Activated naive CD4-positive, alpha-beta T cell treated with Interleukin-2 at 50 U/mL for 16 hours (primary cell): ENCODE data around the gene ATP6V0D1.
A peak's percentile ranks its signal among the peaks of the same experiment; 100 is the strongest.

Experiments
- DNase-seq: peaks from one replicate; pipeline ENCODE4 v3.0.0-alpha.2; 2020

Gene ATP6V0D1

DNA sequence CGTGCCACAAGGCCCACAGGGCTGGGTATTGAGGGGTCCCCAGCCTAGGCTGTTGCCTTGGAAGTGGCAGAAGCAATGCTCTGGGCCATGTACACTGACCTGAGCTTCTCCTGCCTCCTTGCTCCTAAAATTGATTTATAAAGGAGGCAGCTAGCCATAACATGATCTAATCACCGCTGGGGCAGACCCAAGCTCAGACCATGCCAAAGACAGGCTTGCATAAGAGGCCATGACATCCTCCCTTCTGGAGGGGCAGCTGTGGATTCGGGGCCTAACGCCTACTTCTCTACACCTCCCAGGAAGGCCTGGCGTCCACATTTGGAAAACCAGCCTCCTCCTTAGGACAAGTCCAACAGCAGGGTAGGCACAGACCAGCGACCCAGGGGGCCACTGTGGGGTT, 37.7 kb downstream of the ATP6V0D1 start:
- DNase-seq: no peak

DNA sequence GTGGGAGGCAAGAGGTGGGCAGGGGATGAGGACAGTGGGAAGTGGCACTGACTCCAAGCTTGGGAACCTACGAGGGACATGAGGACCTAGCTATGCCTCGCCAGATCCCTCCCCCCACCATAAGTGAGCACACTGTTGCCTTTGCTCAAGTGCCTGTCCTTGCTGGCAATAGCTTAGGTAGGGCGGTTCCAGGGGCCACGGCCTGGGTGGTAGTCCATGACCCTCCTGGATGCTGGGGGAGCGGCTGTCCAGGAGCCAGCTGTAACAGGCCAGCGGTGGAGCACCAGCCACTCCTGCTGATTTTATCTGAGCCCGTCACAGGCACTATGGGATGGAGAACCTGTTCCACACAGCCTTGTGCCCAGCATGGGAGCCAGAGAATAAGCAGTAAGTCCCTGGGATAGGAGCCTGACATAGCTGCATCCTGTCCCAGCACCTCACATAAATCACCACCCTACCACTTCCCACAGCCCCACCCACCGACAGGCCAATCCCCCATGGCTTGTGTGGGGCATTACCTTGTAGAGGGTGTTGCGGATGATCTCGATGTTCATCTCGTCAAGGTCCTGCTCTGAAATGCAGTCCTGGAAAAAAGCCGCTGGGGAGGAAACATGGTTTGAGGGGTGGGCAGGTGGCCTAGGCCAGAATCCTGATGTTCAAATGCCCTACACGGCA, 38.2 kb downstream of the ATP6V0D1 start:
- DNase-seq: no peak

DNA sequence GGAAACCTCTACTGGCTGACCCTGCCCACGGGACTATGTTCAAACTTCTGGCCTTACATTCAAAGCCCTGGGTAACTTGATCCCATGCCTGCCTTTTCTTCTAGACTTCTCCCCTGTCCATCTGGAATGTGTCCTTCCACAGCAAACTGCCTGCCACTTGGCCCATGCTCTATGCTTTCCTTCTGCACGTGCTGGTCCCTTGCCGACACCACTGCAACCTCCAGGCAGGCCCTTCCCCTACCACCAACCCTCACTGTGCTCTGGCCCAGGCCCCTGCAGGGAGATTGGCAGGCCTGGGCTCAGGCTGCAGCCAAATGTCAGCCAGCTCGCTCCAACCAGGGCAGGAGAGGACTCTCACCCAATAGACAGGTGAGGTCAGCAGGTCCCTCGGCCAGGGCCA, 39.0 kb downstream of the ATP6V0D1 start:
- no peak for DNase-seq

DNA sequence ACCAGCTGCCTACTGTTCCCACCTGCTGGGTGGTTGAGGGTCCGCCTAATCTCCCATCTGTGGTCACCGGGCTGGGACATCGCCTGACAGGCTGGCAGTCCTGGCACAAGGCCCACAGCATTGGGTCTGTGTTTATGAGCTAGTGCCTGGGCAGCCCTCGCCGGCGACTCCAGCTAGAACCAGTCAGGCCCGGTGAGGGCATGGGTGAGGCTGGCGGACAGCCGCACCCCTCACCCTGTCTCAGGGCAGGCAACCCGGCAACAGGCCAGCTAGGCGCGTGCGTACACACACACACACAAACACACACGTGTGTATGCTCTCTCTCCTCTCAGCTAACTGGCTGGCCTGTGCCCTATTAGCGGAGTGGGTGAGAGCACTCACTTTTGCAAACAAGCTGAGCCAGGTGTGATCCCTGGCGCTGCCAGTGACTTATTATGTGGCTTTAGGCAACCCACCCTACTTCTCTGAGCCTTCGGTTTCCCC, 39.6 kb downstream of the ATP6V0D1 start:
- no peak for DNase-seq

DNA sequence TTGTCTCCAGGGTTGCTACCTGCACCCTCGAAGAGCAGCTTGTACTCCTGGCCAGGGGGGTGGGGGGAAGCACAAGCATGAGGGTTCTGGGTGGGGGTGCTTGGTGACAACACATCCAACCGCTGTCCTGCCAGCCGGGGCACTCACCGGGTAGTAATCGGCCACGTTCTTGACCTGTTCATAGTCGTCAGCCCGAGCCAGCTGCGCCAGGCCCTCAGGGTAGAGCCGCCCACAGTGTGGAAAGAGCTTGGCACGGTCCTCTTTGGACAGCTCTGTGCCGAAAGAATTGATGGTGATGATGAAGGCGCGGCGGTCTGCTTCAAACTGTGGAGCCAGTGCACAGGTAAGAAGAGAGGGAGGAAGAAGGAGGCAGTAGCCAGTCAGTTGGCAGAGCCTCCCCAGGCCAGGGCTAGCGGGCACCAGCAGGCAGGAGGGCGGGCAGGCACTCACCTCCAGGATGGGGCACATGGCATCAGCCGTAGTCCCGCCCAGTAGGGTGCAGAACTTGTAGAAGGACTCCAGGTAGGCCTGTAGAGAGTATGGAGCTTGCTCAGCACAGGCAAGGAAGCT, 42.0 kb downstream of the ATP6V0D1 start:
- DNase-seq: no peak

DNA sequence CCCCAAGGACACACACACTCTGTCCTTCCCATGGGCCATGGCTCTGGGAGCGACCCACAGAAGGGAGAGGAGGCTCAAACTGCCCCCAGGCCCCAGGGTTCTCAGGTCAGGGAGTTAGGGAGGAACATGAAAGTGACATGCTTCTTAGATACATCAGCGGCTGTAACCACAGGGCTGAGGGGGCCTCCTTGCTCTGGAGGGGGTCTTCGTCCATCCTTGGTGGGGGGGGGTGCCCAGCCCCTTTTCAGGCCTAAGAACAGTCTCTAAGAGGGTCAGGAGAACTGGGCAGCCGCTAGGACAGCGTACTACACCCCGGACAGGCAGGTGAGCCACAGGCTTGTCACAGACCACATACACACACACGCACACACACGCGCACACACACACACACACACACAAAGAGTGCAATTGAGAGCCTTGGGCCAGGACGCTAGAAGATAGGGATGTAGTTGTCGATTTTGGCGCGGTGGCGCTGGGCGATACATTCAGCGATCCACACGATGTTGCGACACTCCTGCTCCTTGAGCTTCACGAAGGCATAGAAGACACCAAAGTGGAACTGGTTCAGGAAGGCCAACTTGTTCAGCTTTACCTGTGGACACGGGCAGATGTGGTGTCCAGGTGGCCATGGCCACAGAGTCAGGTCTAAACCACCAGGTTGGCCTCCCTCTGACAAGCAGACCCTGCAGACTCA, 42.7 kb downstream of the ATP6V0D1 start:
- no peak for DNase-seq

DNA sequence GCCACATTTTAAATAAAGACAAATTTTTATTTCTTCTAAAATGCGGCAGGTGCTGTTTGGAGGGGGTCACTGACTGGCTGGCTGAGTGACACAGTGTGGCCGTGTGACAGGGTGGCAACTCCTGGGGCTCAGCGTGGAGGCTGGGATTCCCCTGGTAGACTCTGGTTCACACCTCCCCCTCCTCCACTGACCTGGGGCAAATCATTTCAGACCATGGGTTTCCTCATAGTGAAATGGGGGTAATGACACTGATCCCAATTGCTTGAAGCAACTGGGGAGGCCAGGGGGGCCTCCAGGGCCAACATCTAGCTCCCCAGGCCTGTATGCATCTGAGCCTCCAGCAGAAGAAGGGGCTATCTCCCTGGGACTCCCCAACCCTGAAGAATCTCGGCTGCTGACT, 43.4 kb downstream of the ATP6V0D1 start:
- no peak for DNase-seq

DNA sequence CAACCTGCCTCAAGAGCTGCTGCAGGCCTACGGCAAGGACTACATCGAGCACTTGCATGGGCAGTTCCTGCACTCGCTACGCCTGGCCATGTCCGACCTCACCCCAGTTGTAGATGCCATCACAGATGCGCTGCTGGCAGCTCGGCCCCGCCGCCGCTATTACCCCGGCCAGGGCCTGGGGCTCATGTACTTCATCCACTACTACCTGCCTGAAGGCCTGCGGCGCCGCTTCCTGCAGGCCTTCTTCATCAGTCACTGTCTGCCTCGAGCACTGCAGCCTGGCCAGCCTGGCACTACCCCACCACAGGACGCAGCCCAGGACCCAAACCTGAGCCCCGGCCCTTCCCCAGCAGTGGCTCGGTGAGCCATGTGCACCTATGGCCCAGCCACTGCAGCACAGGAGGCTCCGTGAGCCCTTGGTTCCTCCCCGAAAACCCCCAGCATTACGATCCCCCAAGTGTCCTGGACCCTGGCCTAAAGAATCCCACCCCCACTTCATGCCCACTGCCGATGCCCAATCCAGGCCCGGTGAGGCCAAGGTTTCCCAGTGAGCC, 44.2 kb downstream of the ATP6V0D1 start:
- no peak for DNase-seq

DNA sequence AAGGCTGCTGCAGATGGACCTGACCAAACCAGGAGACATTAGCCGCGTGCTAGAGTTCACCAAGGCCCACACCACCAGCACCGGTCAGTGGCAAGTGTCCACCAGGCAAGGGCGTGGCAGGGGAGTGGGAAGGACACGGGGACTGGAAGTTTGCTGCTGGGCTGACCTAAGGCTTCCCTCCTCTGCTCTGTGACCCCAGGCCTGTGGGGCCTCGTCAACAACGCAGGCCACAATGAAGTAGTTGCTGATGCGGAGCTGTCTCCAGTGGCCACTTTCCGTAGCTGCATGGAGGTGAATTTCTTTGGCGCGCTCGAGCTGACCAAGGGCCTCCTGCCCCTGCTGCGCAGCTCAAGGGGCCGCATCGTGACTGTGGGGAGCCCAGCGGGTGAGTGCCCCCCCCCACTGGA, 45.2 kb downstream of the ATP6V0D1 start:
- no peak for DNase-seq

DNA sequence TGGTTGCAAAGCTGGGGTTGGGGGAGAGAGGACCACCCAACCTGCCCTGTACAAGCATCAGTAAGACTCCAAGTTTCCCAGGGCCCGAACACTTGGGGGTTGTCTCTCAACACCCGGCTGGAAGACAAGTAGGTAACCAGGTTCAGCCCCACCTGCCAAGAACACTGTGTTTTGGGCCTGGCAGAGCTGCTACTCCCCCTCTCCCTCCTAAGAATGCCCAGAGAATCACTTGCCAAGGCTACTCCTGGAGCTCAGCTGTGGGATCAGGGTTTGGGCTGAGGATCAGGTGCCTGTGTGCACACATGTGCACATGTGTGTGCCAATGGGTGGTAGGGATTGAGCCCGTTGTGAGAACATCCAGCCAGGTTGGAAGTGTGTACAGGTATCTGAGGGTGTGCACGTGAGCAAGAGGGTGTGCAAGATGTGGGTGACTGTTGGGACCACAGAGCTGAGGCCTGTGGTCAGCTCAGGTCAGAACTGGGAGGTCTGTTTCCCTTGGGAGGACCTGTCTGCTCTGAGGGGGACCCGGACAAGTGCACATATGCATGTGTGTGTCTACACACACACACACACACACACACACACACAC, 47.7 kb downstream of the ATP6V0D1 start:
- DNase-seq: no peak

DNA sequence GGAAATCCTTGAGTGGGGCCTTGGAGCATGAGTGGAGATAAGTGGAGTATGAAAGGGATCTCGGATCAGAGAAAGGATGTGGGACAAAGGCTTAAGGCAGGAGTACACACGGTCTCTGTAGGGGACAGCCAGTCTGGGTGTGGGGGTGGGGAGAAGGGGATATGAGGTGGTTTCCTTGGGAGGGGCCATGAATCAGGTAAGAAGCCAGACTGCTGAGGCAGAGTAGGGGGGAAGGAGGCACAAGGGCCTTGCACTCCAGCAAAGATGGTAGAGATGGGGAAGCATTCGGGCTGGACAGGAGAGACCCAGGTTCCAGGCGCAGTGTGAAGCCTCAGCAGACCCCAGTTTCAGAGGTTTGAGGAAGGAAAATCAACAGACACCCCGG, 48.5 kb downstream of the ATP6V0D1 start:
- no peak for DNase-seq

DNA sequence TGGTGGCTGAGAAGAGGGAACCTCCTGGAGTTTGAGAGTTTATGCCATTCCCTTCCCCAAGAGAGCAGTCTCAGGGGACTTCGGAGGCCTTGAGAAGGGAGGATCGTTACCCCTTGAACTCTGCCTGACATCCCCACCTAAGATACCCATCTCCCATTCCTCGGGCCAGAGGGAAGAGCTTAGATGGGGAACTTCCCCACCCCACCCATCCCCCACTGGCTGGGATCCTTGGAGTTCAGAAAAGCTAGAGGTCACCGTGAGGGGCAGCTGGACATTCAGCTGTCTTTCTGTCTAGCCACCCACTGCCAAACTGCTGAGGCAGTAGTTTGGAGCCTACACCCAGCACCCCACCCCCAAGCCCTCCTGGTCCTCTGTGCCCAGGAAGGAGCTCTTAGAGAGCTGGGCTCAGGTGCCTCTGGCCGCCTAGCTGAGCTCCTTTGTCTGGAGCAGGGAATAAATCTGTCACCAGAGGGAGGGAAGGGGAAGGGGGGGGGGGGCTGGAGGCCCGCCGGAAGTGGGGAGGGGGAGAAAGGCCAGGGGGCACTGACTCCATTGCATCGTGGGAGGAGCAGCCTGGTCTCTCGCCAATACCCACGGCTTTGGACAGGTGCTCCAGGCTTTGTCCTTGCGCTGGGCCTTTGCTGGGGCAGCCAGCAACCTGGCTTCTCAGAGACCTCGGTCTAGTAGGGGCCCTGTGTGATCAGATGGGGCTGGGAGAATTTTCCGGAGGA, 49.0 kb downstream of the ATP6V0D1 start:
- no peak for DNase-seq

DNA sequence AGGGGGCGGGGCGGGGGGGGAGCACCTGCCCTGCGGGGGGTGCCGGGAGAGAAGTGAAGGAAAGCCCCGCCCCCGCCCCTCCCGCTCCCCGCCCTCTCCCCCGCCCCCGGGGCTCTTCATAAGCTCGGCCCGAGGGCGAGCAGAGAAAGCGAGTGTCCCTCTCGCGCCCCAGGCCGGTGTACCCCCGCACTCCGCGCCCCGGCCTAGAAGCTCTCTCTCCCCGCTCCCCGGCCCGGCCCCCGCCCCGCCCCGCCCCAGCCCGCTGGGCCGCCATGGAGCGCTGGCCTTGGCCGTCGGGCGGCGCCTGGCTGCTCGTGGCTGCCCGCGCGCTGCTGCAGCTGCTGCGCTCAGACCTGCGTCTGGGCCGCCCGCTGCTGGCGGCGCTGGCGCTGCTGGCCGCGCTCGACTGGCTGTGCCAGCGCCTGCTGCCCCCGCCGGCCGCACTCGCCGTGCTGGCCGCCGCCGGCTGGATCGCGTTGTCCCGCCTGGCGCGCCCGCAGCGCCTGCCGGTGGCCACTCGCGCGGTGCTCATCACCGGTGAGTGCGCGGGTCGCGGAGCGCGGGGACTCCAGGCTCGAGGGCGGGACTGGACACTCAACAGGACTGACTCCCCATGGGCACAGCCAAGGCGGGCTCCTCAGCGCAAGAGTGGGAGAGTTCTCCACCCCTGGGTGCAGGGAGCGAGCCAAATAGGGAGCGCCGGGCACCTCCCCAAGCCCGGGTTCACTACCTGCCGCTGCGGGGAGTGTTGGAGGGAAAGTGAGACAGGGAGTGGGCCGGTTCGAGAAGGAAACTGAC, 49.8 kb downstream of the ATP6V0D1 start, which contains the start of gene HSD11B2:
TSS of gene HSD11B2 (plus strand) at position 145 of the 798 bp plus-strand sequence. CDS start at position 273, 128 bp downstream.
- peak; percentile 31 for DNase-seq

DNA sequence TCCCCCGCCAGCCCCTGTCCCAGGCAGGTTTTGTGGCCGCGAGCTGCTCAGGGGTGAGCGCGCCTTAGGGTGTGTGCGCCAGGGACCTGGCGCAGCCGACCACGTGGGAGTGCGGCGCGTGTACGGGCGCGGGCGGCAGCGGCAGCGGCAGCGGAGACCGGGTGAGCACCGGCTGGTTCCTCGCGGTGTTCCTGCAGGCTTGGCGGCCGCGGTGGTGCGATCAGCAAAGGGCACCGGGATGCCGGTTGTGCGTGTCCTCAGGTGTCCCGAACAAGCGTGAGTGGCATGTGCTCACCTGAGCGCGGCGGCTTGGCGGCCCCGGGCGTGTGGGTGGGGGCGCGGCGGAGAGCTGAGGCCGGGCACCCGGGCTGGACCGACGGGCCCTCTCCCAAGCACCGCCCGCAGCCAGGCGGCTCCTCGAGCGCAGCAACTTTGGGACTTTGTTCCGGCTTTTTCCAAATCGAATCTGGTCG, 50.4 kb downstream of the ATP6V0D1 start:
- peak; percentile 41 for DNase-seq

DNA sequence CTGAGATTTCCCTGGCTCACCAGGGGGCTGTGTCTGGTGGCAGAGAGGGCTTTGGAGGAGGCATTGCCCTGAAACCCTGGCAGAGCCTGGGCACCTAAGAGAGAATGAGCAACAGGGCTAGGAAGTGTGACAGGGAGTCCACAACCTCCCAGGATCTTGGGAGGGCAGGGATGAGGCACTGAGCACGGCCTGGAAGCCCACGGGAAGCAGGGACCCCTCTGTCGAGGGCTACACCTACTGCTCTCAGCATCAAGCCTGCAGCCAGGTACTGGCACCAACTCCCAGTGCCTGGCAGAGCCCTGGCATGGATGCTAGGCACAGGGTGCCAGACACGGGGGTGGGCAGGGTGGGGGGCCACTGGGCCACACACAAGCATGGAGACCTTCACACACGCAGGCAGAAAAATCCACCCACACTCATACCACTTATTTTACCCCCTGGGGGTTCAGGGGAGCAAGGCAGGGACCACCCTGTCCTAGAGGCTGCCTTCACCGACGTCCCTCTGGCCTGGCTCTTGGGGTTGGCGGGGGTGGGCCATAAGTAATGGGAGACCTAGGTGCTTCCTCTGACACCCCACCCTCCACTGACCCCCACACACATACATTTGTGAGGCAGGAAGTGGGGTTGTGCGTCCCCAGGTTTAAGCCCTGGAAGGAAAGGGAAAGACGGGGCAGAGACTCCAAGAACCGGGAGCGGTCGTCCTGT, 51.0 kb downstream of the ATP6V0D1 start:
- DNase-seq: no peak

DNA sequence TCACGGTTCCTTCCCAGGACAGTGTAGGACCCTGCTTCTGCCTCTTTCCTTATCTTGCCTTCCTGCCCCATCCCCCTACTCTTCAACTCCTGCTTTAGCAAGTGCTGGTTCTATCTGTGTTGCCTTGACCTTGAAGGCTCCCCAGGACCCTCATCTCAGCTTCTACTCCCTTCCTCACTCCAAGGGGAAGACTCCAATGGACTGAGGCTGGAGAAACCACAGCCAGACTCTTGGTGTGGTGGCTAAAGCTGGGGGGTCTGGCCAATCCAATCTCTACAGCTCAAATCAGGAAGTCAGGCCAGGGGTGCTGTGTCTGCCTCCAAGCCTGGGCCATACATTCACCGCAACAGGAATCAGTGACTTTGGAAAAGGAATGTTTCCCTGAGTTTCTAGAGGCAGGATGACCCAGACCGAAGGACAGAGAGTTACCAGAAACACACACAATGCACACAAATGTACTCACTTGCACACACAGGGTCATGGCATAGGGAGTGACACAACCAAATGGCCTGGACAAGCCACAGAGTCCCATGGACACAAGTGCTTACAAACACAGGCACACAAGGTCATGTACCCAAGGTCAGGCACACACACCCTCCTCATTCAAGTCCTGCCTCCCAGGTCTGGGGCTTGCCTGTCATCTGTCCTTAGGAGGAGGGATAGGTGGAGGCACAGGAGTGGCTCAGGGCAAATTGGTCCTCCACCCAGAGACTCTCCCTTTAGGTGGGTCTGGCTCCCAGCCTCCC, 51.7 kb downstream of the ATP6V0D1 start:
- DNase-seq: no peak

DNA sequence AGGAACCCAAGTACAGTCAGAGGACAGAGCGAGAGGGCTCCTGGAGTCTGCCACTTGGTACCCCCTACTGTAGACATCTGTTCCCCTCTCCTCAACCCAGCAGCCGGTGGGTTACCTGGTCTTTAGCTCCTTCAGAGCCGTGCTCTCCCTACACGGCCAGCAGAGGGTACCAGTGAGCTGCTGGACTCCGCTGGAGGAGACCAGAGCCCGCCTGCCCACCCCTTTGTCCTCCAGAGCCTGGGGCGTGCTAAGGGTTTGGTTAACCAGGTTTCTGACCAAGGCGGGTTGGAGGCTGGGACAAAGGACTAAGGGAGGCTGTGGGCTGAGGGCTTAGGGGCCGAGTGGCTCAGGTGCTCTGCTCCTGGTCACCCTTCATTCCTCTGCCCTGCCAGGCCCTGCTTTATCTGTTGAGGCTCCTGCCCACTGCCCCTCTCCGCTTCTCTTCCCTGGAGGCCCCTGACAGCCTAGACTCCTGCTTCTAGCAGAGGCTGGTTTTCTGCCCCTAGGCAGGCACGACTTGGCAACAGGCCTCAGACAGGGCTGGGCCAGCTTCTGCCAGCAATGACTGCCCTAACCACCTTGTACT, 52.7 kb downstream of the ATP6V0D1 start:
- DNase-seq: peak; percentile 61

DNA sequence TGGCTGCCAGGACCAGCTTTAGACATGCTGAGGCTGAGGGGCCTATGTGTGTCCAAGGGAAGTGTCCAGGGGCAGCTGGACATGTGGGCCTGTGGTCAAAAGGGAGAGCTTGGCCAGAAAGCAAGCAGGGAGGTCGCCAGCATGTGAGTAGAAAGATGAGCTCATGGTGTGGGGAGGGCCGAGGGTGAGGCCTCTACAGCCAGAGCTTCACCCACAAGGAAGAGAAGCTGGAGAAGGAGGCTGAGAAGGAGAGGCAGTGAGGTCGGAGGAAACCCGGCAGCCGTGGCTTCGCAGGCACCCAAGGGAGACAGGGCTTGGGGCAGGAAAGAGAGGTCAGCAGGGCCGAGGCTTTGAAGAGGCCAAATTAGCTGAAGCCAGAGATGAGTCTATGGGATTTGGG, 54.0 kb downstream of the ATP6V0D1 start:
- no peak for DNase-seq

DNA sequence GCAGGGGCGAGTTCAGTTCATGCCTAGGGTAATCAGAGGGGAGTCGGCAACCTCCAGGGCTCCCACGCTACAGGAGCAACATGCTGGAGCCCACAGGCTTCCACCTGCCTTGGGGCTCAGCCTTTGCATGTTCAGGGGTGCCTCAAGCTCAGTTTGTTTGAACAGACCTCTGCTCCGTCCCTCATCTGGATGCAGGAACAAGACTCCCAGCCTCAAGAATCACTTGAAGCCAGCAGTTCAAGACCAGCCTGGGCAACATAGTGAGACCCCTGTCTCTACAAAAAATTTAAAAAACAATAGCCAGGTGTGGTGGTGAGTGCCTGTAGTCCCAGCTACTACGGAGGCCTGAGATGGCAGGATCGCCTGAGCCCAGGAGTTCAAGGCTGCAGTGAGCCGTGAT, 54.9 kb downstream of the ATP6V0D1 start:
- DNase-seq: no peak

DNA sequence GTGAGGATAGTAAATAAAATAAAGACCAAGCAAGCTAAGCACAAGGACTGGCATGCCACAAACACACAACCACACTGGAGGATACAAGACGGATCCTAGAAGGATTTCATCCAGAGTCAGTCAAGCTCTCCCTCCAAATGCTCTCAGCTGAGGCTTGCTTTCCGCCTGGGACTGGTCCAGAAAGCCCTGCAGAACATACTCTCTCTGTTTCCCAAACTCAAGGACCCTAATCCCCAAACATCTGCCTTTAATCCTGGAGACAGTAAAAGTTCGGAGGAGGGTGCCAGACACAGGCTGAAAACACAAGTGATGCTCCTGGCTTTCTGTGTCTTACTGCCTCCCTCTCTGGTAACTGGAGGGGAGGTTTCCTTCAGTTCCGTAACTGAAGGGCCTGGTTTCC, 55.4 kb downstream of the ATP6V0D1 start:
- no peak for DNase-seq
